Stomach (tissue), 4 donors: ENCODE measurements around the gene FBXW12.

Source experiments
- CTCF ChIP-seq, 7 experiments: fragments of 450-650 bp in 4 of 7; fragments of 200-600 bp in 3 of 7; sonication (generic) in 3 of 7; IDR thresholded peaks; one replicate each; pipeline ENCODE4 v1.5.1; 2016 to 2019; ENCODE audit warnings: antibody characterized with exemption in 7 of 7, control low read depth in 2 of 7, mild to moderate bottlenecking in 1 of 7
- POLR2A ChIP-seq, 4 donors: fragments of 450-650 bp; IDR thresholded peaks; one replicate each; pipeline ENCODE4 v1.6.1; 2016; ENCODE audit warnings: antibody characterized with exemption in 4 of 4, control low read depth in 2 of 4, mild to moderate bottlenecking in 1 of 4, moderate library complexity in 1 of 4

GRCh38 chr3:48423241-48423882 lies 51.3 kb downstream of the FBXW12 start:
- TF ChIP-seq CTCF (IDR thresholded peaks at IDR 0.05) (no peak), POLR2A (IDR thresholded peaks at IDR 0.05) (no peak)
